Endodermal cell (in vitro differentiated cells): ENCODE results near the gene NUP62. TPM values are rescaled to one million over a fixed set of nuclear protein-coding genes. Genes with fewer than 3 reads are reported as not detected.

Source experiments
- DNase-seq: peaks from one replicate; pipeline ENCODE4 v3.0.0-alpha.2; 2017
- H3K27ac ChIP-seq: 2 replicates; pipeline ENCODE4 v1.5.1; 2013; ENCODE audit warnings: mild to moderate bottlenecking, low read depth, low read length, moderate library complexity
- H3K27me3 ChIP-seq: 2 replicates; pipeline ENCODE4 v1.6.1; 2013; ENCODE audit warnings: mild to moderate bottlenecking, low read length, moderate library complexity; ENCODE audit not compliant: insufficient read depth, control insufficient read depth, poor library complexity, severe bottlenecking
- H3K36me3 ChIP-seq: 2 replicates; pipeline ENCODE4 v1.7.0; 2013; ENCODE audit warnings: mild to moderate bottlenecking, low read length, moderate library complexity; ENCODE audit not compliant: control insufficient read depth, insufficient read depth
- H3K4me1 ChIP-seq: one replicate; pipeline ENCODE4 v1.7.0; 2013; ENCODE audit warnings: low read length; ENCODE audit not compliant: control insufficient read depth, insufficient read depth
- H3K4me3 ChIP-seq: 2 replicates; pipeline ENCODE4 v1.5.1; 2013; ENCODE audit warnings: mild to moderate bottlenecking, low read length, moderate library complexity
- H3K9ac ChIP-seq: 2 replicates; pipeline ENCODE4 v1.6.1; 2013; ENCODE audit warnings: mild to moderate bottlenecking, low read length, moderate library complexity; ENCODE audit not compliant: poor library complexity, severe bottlenecking; ENCODE audit errors: extremely low read depth
- H3K9me3 ChIP-seq: 2 replicates; pipeline ENCODE4 v1.6.1; 2013; ENCODE audit warnings: mild to moderate bottlenecking, low read length, moderate library complexity; ENCODE audit not compliant: control insufficient read depth
- H3K27ac Mint-ChIP-seq: 2 replicates; pipeline ENCODE4 v1.8.0; 2020; ENCODE audit warnings: mixed read lengths
- H3K27me3 Mint-ChIP-seq: 2 replicates; pipeline ENCODE4 v1.8.0; 2021; ENCODE audit warnings: mild to moderate bottlenecking, mixed read lengths; ENCODE audit not compliant: insufficient read depth
- H3K36me3 Mint-ChIP-seq: 2 replicates; pipeline ENCODE4 v1.8.0; 2020; ENCODE audit warnings: low read depth, mixed read lengths
- H3K4me1 Mint-ChIP-seq: 2 replicates; pipeline ENCODE4 v1.8.0; 2020; ENCODE audit warnings: mixed read lengths
- H3K4me3 Mint-ChIP-seq: 2 replicates; pipeline ENCODE4 v1.8.0; 2020; ENCODE audit warnings: mild to moderate bottlenecking, moderate library complexity, mixed read lengths
- H3K9me3 Mint-ChIP-seq: 2 replicates; pipeline ENCODE4 v1.8.0; 2020; ENCODE audit warnings: mild to moderate bottlenecking, mixed read lengths
- CTCF ChIP-seq: fragments of 200-600 bp; sonication (generic); conservative IDR thresholded peaks from 2 replicates; pipeline ENCODE4 v1.5.0; 2021; ENCODE audit warnings: antibody characterized with exemption, mild to moderate bottlenecking
- WGBS, 2 experiments: methylation state at CpG; one replicate each; pipeline versions ENCODE4 v1.1.5 to v1.1.7; 2013; ENCODE audit warnings: missing lambda C conversion rate in 2 of 2, mixed read lengths in 1 of 2; ENCODE audit not compliant: insufficient coverage in 1 of 2, insufficient read length in 1 of 2; 5-methylcytosine and 5-hydroxymethylcytosine counted together
- total RNA-seq, 2 donors: library from RNA; stranded (reverse); fragmentation: NEBNext Ultra II Directional in 1 of 2; extraction: Animal tissue kit (Norgen Biotek cat#: 25700) in 1 of 2; gene quantifications; 2 replicates in 1 of 2; 3 replicates in 1 of 2; pipeline ENCODE4 v1.2.1, GENCODE V29; 2021

Gene NUP62
- total RNA-seq, 2 donors from 2014 or later, result 84.9 to 96.4 TPM

- 97% methylated on average over 5 of the region's 5 CpGs for WGBS, 2 experiments
- Mint-ChIP-seq H3K27me3 (peaks cover 2% of the 10 kb centered on the region), H3K27ac (no peak overlapping the region), H3K4me3 (no peak overlapping the region), H3K9me3 (peaks cover under 1% of the 10 kb centered on the region), H3K4me1 (no peaks in the 10 kb centered on the region), H3K36me3 (no peaks in the 10 kb centered on the region)
- Histone ChIP-seq H3K9ac (no peak overlapping the region), H3K36me3 (no peaks in the 10 kb centered on the region), H3K9me3 (no peaks in the 10 kb centered on the region), H3K27me3 (no peaks in the 10 kb centered on the region), H3K4me1 (no peaks in the 10 kb centered on the region), H3K4me3 (no peak overlapping the region), H3K27ac (no peak overlapping the region)
- no peak for DNase-seq
- TF ChIP-seq CTCF, result peak; percentile 22
Observed at GRCh38 chr19:49940482-49940791, 11.1 kb upstream of the NUP62 start.

- Histone ChIP-seq H3K9me3 (no peaks in the 10 kb centered on the region), H3K4me3 (no peak overlapping the region), H3K27ac (no peak overlapping the region), H3K4me1 (no peaks in the 10 kb centered on the region), H3K27me3 (no peaks in the 10 kb centered on the region), H3K9ac (no peak overlapping the region), H3K36me3 (no peaks in the 10 kb centered on the region)
- H3K9me3 Mint-ChIP-seq, result no peaks in the 10 kb centered on the region
- no peak overlapping the region for H3K4me3 Mint-ChIP-seq
- H3K27me3 Mint-ChIP-seq, result peaks cover 2% of the 10 kb centered on the region
- DNase-seq, result peak; percentile 62
- no peak overlapping the region for H3K27ac Mint-ChIP-seq
- WGBS, 2 experiments, result 84 to 100% methylated on average over 3 to 7 of the region's 7 CpGs
- no peaks in the 10 kb centered on the region for H3K4me1 Mint-ChIP-seq
- H3K36me3 Mint-ChIP-seq, result no peaks in the 10 kb centered on the region
- peak; percentile 52 for TF ChIP-seq CTCF
Observed at GRCh38 chr19:49939721-49940481, 10.6 kb upstream of the NUP62 start.

GRCh38 chr19:49938662-49939061 lies 9.4 kb upstream of the NUP62 start:
- DNase-seq, result no peak
- Histone ChIP-seq H3K9me3 (no peaks in the 10 kb centered on the region), H3K4me1 (no peaks in the 10 kb centered on the region), H3K4me3 (no peak overlapping the region), H3K27me3 (no peaks in the 10 kb centered on the region), H3K9ac (no peak overlapping the region), H3K27ac (no peak overlapping the region), H3K36me3 (no peaks in the 10 kb centered on the region)
- Mint-ChIP-seq H3K27ac (no peak overlapping the region), H3K27me3 (peaks cover 2% of the 10 kb centered on the region), H3K4me1 (no peaks in the 10 kb centered on the region), H3K4me3 (no peak overlapping the region), H3K9me3 (no peaks in the 10 kb centered on the region), H3K36me3 (peaks cover 1% of the 10 kb centered on the region)
- WGBS, 2 experiments, result 62 to 83% methylated on average over 3 to 4 of the region's 4 CpGs
- TF ChIP-seq CTCF, result no peak
